HCT116 (cell line): ENCODE data around the gene S100A10.

Source experiments
- CBX3 ChIP-seq: IDR thresholded peaks from 2 replicates; pipeline ENCODE4 v1.6.1; 2012; ENCODE audit warnings: low read depth
- EZH2 ChIP-seq: fragments of 200-600 bp; sonication (generic); IDR thresholded peaks from 2 replicates; pipeline ENCODE4 v1.6.1; 2017; ENCODE audit warnings: antibody characterized with exemption, mixed run types
- EZH2phosphoT487 ChIP-seq: fragments of 200-600 bp; IDR thresholded peaks from 2 replicates; pipeline ENCODE4 v1.6.1; 2018; ENCODE audit warnings: antibody characterized with exemption, borderline replicate concordance
- FOSL1 ChIP-seq: IDR thresholded peaks from 2 replicates; pipeline ENCODE4 v1.6.1; 2012; ENCODE audit warnings: low read depth
- JUND ChIP-seq: IDR thresholded peaks from 2 replicates; pipeline ENCODE4 v1.6.1; 2012
- POLR2A ChIP-seq: IDR thresholded peaks from 2 replicates; pipeline ENCODE4 v1.7.0; 2011; ENCODE audit warnings: borderline replicate concordance; ENCODE audit not compliant: insufficient read depth, insufficient read length; ENCODE audit errors: extremely low read depth
- POLR2AphosphoS5 ChIP-seq: IDR thresholded peaks from 2 replicates; pipeline ENCODE4 v1.6.1; 2011; ENCODE audit warnings: mild to moderate bottlenecking, low read depth, low read length, moderate library complexity
- SP1 ChIP-seq: IDR thresholded peaks from 2 replicates; pipeline ENCODE4 v1.6.1; 2012; ENCODE audit warnings: low read depth
- TF ChIP-seq, protein P1 (sequence below): IDR thresholded peaks from 2 replicates; pipeline ENCODE4 v1.6.1; 2012
- TF ChIP-seq, protein P2 (sequence below), 3 experiments: fragments of 200-600 bp in 1 of 3; sonication (generic) in 1 of 3; IDR thresholded peaks in 2 of 3; conservative IDR thresholded peaks in 1 of 3; 2 replicates each; pipeline ENCODE4 v1.5.1; 2012 to 2017; ENCODE audit warnings: low read depth in 2 of 3, low read length in 2 of 3, antibody characterized with exemption in 1 of 3, borderline replicate concordance in 1 of 3, control low read depth in 1 of 3, mild to moderate bottlenecking in 1 of 3, mixed read lengths in 1 of 3, mixed run types in 1 of 3, moderate library complexity in 1 of 3; ENCODE audit not compliant: insufficient read depth in 1 of 3
- TF ChIP-seq, protein P3 (sequence below): IDR thresholded peaks from 2 replicates; pipeline ENCODE4 v1.6.1; 2012
- TF ChIP-seq, protein P4 (sequence below): IDR thresholded peaks from 2 replicates; pipeline ENCODE4 v1.6.1; 2011; ENCODE audit warnings: mild to moderate bottlenecking, low read length, moderate library complexity; ENCODE audit not compliant: insufficient replicate concordance; ENCODE audit errors: extremely low read depth

DNA sequence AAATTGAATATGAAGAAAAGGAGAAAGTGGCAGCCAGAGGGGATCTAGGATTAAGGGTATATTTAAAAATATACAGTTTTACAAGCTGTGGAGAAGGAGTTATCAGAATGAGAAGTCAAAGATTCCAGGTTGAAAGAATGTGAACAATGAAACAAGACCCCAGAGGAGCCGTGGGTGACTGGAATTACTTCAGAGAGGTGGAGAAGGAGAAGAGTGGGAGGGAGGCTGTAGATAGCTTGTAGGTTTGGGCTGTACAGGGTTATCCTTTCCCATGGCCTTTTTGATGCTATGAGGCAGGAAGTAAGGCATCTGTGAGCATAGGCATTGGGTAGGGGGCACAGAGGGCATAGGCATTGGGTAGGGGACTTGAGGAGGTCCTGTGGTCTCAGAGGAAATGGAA, 48.4 kb upstream of the S100A10 start:
- TF ChIP-seq, protein P1, sequence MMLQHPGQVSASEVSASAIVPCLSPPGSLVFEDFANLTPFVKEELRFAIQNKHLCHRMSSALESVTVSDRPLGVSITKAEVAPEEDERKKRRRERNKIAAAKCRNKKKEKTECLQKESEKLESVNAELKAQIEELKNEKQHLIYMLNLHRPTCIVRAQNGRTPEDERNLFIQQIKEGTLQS = no peak
- TF ChIP-seq POLR2A (no peak), FOSL1 (no peak), SP1 (no peak), JUND (no peak), EZH2 (no peak), POLR2AphosphoS5 (no peak), EZH2phosphoT487 (no peak), CBX3 (no peak)
- TF ChIP-seq, protein P2, sequence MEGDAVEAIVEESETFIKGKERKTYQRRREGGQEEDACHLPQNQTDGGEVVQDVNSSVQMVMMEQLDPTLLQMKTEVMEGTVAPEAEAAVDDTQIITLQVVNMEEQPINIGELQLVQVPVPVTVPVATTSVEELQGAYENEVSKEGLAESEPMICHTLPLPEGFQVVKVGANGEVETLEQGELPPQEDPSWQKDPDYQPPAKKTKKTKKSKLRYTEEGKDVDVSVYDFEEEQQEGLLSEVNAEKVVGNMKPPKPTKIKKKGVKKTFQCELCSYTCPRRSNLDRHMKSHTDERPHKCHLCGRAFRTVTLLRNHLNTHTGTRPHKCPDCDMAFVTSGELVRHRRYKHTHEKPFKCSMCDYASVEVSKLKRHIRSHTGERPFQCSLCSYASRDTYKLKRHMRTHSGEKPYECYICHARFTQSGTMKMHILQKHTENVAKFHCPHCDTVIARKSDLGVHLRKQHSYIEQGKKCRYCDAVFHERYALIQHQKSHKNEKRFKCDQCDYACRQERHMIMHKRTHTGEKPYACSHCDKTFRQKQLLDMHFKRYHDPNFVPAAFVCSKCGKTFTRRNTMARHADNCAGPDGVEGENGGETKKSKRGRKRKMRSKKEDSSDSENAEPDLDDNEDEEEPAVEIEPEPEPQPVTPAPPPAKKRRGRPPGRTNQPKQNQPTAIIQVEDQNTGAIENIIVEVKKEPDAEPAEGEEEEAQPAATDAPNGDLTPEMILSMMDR (IDR thresholded peaks at IDR 0.05 in 2 of 3, conservative IDR thresholded peaks at IDR 0.05 in 1 of 3; ENCODE audit: borderline replicate concordance in 1 of 3, insufficient read depth in 1 of 3, low read depth in 2 of 3, low read length in 2 of 3) = no peak
- TF ChIP-seq, protein P3, sequence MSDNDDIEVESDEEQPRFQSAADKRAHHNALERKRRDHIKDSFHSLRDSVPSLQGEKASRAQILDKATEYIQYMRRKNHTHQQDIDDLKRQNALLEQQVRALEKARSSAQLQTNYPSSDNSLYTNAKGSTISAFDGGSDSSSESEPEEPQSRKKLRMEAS = no peak
- TF ChIP-seq, protein P4, sequence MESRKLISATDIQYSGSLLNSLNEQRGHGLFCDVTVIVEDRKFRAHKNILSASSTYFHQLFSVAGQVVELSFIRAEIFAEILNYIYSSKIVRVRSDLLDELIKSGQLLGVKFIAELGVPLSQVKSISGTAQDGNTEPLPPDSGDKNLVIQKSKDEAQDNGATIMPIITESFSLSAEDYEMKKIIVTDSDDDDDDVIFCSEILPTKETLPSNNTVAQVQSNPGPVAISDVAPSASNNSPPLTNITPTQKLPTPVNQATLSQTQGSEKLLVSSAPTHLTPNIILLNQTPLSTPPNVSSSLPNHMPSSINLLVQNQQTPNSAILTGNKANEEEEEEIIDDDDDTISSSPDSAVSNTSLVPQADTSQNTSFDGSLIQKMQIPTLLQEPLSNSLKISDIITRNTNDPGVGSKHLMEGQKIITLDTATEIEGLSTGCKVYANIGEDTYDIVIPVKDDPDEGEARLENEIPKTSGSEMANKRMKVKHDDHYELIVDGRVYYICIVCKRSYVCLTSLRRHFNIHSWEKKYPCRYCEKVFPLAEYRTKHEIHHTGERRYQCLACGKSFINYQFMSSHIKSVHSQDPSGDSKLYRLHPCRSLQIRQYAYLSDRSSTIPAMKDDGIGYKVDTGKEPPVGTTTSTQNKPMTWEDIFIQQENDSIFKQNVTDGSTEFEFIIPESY = no peak
